ENCODE results near the gene SLC51B.
"Not testable (repeated sequence)": the region's sequence is repeated elsewhere in the genome, so short reads cannot be mapped to it uniquely, and the experiment has no call there.

Gene SLC51B

DNA sequence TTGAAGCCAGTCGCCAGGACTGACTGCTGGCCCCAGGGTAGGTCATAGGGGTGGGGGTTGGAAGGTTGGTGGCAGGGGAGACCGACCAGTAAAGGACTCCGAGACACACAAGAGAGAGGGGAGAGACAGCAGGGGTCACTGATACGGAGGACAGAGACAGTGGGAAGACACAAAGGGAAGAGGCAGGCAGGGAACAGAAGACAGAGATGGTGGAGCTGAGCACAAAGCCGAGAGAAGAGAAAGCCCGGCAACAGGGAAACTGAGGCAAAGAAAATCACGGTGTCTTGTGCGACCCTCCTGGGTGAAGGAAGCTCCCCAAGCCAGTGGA lies 22.1 kb downstream of the SLC51B start:
- no peak for DNase-seq

- DNase-seq: no peak
These were observed 22.6 kb downstream of the SLC51B start, which contains the start of gene RASL12 for GRCh38 chr15:65067645-65068402. RASL12 (minus strand) TSS chr15:65067991; CDS start chr15:65067835, 156 bp downstream.

DNA sequence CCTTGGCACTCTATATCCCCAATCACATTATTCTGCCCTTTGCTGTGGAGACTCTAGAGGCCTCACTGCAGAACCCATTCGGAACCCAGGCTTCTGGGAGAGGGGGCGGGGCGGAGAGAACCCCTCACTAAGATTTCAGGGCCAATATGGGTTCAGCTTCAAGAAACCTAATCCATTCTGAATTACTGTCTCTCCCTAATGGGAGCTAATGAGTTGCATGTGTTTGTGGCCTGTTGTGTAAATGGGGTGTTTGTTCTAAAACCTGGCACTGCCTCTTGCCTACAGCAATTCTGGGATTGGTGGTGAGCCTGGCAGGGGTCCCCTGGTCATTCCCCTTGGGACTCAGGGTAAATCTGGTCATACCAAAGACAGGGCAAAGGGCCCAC lies 23.2 kb downstream of the SLC51B start:
- DNase-seq: no peak

DNA sequence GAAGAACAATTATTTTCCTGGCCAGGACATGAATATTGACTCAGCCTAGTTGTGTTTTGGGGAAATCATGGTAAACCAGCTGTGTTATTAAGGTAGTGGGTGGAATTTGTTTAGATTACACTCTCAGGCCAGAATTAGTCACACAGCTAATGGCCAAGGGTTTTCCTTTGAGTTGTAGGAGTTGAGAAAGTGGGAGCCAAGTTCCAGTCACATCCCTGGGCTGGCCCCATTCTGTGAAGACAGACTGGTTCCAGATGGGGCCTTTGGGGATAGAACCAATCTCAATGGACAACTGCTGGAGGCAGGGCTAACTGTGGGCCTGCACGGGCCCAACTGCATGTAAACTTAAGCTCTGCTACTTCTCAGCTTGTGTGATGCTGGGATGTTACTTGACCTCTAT lies 24.0 kb downstream of the SLC51B start:
- no peak for DNase-seq

- no peak for DNase-seq
These were observed 24.8 kb downstream of the SLC51B start for GRCh38 chr15:65069779-65070546.

- no peak for DNase-seq
These were observed 26.2 kb downstream of the SLC51B start for GRCh38 chr15:65071381-65071811.

- no peak for DNase-seq
These were observed 26.8 kb downstream of the SLC51B start for GRCh38 chr15:65072027-65072426.

DNA sequence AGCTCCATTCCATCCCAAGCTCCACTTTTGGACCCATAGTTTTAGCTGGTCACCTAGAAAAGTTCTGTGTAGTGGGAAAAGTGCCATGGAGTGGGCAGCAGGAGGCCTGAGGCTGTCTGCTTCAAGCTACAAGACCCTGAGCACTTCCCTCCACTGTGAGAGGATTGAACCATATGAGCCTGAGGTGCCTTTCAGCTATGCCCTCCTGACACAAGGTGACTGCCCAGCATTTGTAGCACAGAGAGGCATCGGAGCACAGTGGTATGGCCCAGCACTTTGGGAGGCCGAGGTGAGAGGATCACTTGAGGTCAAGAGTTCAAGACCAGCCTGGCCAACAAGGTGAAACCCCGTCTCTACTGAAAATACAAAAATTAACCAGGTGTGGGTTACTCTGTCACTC lies 27.4 kb downstream of the SLC51B start:
- DNase-seq: no peak

DNA sequence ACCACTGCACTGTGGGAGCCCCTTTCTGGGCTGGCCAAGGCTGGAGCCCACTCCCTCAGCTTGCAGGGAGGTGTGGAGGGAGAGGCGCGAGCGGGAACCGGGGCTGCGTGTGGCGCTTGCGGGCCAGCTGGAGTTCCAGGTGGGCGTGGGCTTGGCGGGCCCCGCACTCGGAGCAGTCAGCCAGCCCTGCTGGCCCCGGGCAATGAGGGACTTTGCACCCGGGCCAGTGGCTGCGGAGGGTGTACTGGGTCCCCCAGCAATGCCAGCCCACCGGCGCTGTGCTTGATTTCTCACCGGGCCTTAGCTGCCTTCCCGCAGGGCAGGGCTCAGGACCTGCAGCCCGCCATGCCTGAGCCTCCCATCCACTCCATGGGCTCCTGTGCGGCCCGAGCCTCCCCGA lies 29.8 kb downstream of the SLC51B start:
- DNase-seq: not testable (repeated sequence)

DNA sequence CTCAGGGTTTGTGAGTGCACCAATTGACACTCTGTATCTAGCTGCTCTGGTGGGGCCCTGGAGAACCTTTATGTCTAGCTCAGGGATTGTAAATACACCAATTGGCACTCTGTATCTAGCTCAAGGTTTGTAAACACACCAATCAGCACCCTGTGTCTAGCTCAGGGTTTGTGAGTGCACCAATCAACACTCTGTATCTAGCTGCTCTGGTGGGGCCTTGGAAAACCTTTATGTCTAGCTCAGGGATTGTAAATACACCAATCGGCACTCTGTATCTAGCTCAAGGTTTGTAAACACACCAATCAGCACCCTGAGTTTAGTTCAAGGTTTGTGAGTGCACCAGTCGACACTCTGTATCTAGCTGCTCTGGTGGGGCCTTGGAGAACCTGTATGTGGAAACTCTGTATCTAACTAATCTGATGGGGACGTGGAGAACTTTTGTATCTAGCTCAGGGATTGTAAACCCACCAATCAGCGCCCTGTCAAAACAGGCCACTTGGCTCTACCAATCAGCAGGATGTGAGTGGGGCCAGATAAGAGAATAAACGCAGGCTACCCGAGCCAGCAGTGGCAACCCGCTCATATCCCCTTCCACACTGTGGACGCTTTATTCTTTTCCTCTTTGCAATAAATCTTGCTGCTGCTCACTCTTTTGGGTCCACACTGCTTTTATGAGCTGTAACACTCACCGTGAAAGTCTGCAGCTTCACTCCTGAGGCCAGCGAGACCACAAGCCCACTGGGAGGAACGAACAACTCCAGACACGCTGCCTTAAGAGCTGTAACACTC lies 30.6 kb downstream of the SLC51B start:
- DNase-seq: not testable (repeated sequence)

DNA sequence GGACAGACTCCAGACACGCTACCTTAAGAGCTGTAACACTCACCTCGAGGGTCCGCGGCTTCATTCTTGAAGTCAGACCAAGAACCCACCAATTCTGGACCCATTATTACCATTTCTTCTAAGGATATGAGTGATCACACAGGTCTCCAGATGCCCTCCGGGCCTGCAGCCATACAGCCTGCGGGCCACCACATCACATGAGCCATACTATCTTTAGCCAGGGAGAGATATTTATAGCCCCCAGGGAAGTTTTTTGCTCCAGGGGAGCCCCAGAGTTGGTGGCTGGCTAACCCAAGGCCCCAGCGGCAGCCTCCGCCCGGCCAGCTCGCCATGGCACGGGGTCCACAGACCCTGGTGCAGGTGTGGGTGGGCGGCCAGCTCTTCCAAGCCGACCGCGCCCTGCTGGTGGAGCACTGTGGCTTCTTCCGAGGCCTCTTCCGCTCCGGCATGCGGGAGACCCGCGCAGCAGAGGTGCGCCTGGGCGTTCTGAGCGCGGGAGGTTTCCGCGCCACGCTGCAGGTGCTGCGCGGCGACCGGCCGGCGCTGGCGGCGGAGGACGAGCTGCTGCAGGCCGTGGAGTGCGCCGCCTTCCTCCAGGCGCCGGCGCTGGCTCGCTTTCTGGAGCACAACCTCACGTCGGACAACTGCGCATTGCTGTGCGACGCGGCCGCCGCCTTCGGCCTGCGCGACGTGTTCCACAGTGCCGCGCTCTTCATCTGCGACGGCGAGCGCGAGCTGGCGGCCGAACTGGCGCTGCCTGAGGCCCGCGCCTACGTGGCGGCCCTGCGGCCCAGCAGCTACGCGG lies 31.5 kb downstream of the SLC51B start, which contains the start of gene KBTBD13:
Gene KBTBD13, plus strand, starts transcription at position 261 of the 805 bp plus-strand sequence. Its CDS starts 70 bp downstream, at position 331.
- no peak for DNase-seq

DNA sequence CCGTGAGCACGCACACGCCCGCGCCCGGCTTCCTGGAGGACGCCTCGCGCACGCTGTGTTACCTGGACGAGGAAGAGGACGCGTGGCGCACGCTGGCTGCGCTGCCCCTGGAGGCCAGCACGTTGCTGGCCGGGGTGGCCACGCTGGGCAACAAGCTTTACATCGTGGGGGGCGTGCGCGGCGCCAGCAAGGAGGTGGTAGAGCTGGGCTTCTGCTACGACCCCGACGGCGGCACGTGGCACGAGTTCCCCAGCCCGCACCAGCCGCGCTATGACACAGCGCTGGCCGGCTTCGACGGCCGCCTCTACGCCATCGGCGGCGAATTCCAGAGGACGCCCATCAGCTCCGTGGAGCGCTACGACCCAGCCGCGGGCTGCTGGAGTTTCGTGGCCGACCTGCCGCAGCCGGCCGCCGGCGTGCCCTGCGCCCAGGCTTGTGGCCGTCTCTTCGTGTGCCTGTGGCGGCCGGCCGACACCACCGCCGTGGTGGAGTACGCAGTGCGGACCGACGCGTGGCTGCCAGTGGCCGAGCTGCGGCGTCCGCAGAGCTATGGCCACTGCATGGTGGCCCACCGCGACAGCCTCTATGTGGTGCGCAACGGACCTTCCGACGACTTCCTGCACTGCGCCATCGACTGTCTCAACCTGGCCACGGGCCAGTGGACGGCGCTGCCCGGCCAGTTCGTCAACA lies 32.2 kb downstream of the SLC51B start:
- DNase-seq: no peak

- no peak for DNase-seq
These were observed 32.8 kb downstream of the SLC51B start for GRCh38 chr15:65077981-65078352.

DNA sequence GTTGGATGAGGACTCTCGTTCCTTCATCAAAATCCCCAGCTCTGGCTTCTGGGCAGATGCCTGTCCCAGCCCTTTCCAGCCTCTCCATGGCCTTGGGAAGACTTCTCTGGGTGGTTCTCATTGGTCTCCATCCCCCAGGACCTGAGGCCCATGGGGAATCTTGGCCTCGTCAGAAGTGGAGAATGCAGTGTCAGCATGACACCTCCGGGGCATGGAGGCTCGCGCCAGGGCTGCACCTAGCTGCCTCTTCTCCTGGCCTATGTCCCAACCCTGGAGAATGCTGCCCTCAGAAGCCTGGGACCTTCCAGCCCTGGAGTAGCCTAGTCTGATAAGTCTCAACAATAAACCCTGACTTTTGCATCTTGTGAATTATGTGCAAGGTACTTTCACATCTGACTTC lies 34.4 kb downstream of the SLC51B start:
- no peak for DNase-seq

DNA sequence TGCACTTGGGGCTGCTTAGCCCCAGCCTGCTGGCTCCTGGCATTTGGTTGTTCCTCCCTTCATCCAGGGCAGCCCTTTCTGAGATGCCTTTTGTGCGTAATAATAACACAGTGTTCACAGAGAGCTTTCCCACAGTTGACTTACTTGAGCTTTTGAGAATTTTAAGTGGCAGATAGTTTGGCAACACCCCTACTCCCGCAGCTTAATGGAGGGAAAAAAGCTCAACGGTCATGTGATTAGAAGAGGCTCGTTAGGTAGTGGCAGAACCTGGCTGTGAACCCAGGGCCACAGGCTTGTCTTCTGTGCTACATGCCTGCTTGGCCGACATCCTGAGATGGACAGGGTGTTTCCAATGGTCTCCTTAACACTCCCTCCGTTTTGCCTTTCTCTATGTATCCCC lies 36.1 kb downstream of the SLC51B start:
- DNase-seq: no peak

DNA sequence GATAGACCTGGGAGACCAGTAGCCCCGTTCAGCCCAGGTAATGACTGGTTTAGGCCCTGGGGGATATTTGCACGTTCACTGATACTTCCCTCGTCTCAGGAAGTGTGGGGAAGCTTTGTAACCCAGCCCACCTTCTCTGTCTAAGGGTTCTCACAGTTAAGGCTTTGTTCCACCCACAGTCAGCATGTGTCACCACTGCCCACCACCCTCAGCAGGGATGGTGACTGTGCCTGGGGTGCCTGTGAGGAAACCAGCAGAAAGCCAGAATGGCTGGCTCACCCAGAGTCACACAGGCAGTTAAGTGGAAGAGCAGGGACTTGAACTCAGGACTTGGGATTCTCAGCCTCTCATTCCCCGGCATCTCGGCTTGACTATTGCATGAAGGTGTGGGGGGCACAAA lies 36.6 kb downstream of the SLC51B start:
- no peak for DNase-seq

GRCh38 chr15:65082303-65082953 lies 37.2 kb downstream of the SLC51B start:
- DNase-seq: no peak

- DNase-seq: no peak
These were observed 38.1 kb downstream of the SLC51B start for GRCh38 chr15:65083262-65083701.

DNA sequence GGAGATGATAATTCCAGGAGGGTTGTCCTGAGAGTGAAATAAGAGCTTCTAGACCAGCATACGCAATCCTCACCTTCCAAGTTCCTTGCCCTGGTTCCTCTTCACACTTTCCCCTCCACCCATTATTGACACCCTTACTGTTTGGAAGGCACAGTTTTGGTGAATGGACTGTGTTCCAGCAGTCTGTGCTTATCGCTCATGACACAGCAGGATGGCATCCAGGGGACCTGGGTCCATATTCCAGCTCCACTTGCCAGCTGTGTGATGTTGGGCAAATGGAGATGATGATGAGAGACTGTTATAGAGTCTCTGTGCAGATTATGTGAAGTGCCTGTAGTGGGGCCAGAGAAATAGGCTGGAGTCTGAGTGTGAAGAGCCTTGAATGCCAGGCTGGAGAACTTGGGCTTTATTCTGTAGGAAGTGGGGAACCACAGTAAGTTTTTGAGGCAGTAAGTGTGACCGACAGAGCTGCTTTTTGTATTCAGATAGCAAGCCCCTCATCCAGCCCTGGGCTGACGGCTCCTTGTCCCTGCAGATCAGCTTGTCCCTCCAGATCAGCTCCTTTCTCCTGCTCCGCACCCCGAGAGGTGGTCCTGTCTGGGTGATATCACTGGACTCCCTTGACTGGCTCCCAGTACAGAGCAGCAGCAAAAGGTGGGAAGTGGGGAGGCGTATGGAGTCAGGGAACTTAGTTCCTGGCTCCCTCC lies 39.5 kb downstream of the SLC51B start:
- DNase-seq: no peak

GRCh38 chr15:65085207-65085753 lies 40.1 kb downstream of the SLC51B start:
- DNase-seq: no peak

Measured in NCI-H524 treated with DMSO at 0.1 percent for 48 hours (cell line).